Lung (tissue), 16 donors: ENCODE measurements around the gene VRK2. TPM values are rescaled to one million over a fixed set of nuclear protein-coding genes. Genes with fewer than 3 reads are reported as not detected.
A peak's percentile ranks its signal among the peaks of the same experiment; 100 is the strongest.

ENCODE experiments used
- ATAC-seq: fragments of 200-7000 bp; cut with Tn5 transposase; one replicate; pipeline ENCODE4 v1.9.1; 2020; ENCODE audit warnings: moderate number of reproducible peaks; ENCODE audit not compliant: insufficient read depth, low FRiP score
- DNase-seq, 3 donors: peaks; one replicate each; pipeline ENCODE4 v3.0.0-alpha.2; 2013 to 2017
- H3K27ac ChIP-seq, 2 donors: one replicate each; pipeline ENCODE4 v1.5.1; 2013; ENCODE audit warnings: mild to moderate bottlenecking in 2 of 2, moderate library complexity in 2 of 2, control low read depth in 1 of 2, inconsistent platforms in 1 of 2, low read depth in 1 of 2, low read length in 1 of 2
- H3K27me3 ChIP-seq, 3 donors: one replicate each; pipeline ENCODE4 v1.5.1; 2013; ENCODE audit warnings: low read length in 2 of 3; ENCODE audit not compliant: control insufficient read depth in 3 of 3, insufficient read depth in 3 of 3
- H3K36me3 ChIP-seq, 4 donors: one replicate each; pipeline ENCODE4 v1.5.1; 2013; ENCODE audit warnings: low read length in 4 of 4, mild to moderate bottlenecking in 1 of 4, moderate library complexity in 1 of 4; ENCODE audit not compliant: control insufficient read depth in 4 of 4, insufficient read depth in 4 of 4
- H3K4me1 ChIP-seq, 5 donors: one replicate each; pipeline ENCODE4 v1.5.1; 2013; ENCODE audit warnings: low read length in 5 of 5, mild to moderate bottlenecking in 2 of 5, moderate library complexity in 1 of 5; ENCODE audit not compliant: control insufficient read depth in 5 of 5, insufficient read depth in 5 of 5
- H3K4me3 ChIP-seq: one replicate; pipeline ENCODE4 v1.5.1; 2013; ENCODE audit warnings: mild to moderate bottlenecking, control low read depth, moderate library complexity
- H3K9ac ChIP-seq, 2 donors: one replicate each; pipeline ENCODE4 v1.5.1; 2013; ENCODE audit warnings: low read length in 2 of 2, control low read depth in 1 of 2; ENCODE audit not compliant: insufficient read depth in 1 of 2
- H3K9me3 ChIP-seq, 4 donors: one replicate each; pipeline ENCODE4 v1.5.1; 2013; ENCODE audit warnings: low read length in 3 of 4, mild to moderate bottlenecking in 1 of 4, moderate library complexity in 1 of 4; ENCODE audit not compliant: control insufficient read depth in 4 of 4, insufficient read depth in 3 of 4
- CTCF ChIP-seq: IDR thresholded peaks from 2 replicates; pipeline ENCODE4 v1.5.1; 2012; ENCODE audit warnings: mild to moderate bottlenecking; ENCODE audit errors: control extremely low read depth, extremely low read depth
- WGBS, 2 donors: extraction: QIAGEN DNeasy Blood & Tissue Kit; methylation state at CpG; one replicate each; pipeline ENCODE4 v1.1.7; 2013; 5-methylcytosine and 5-hydroxymethylcytosine counted together
- long read RNA-seq, 5 donors: transcript quantifications; one replicate each; lab custom pipeline, GENCODE V29; 2026
- polyA plus RNA-seq, 2 donors: library from polyadenylated mRNA; stranded (reverse); fragments of 200-250 nt; gene quantifications; one replicate each; pipeline ENCODE4 v1.2.1, GENCODE V29; 2013
- total RNA-seq, 2 donors: library from RNA; depleted of rRNA in 1 of 2; stranded (reverse); fragments of >200 nt in 1 of 2; gene quantifications; one replicate each; pipeline ENCODE4 v1.2.1, GENCODE V29; 2014 to 2021
- donor health status: control.
- donor health status: control.
- donor health status: Bipolar disorder and iron deficiency.
- donor health status: healthy.
- donor health status: DM: yes; HTN: yes; CAD: no.

The VRK2 gene
- total RNA-seq (10 to 100 TPM; 14.9 to 25.4 TPM), polyA plus RNA-seq (10 to 100 TPM; 11.2 to 14.5 TPM)
- long read RNA-seq, donor 1, partial matches to known transcripts, result 57 of 77 reads
- long read RNA-seq, donor 1, other reads (novel, unspliced or antisense), result 18 of 77 reads
- long read RNA-seq, donor 2, partial matches to known transcripts, result 13 of 13 reads
- long read RNA-seq, donor 2, other reads (novel, unspliced or antisense), result 0 of 13 reads
- long read RNA-seq, donor 3, result 0 reads
- long read RNA-seq, donor 4, partial matches to known transcripts, result 21 of 32 reads
- long read RNA-seq, donor 4, other reads (novel, unspliced or antisense), result 11 of 32 reads
- long read RNA-seq, donor 5, partial matches to known transcripts, result 56 of 79 reads
- long read RNA-seq, donor 5, other reads (novel, unspliced or antisense), result 19 of 79 reads

- ATAC-seq, result peak; percentile 98
- TF ChIP-seq CTCF, result no peak
- H3K4me3 ChIP-seq, result peak within 1 kb of the TSS; percentile 72
- DNase-seq, result peak; percentile 93 to 96 (median 94)
- H3K27me3 ChIP-seq, result no peaks in the 10 kb centered on the region
- H3K27ac ChIP-seq, result peak within 1 kb of the TSS; percentile 92 to 96
- peaks cover 0 to 2% (median 0%) of the 10 kb centered on the region in 4 donors for H3K36me3 ChIP-seq
- peak within 1 kb of the TSS; percentile 66 to 91 for H3K9ac ChIP-seq
- 0 to 1% methylated on average over 73 to 76 of the region's 76 CpGs for WGBS, 2 donors
- H3K4me1 ChIP-seq, result peaks cover 0 to 14% (median 6%) of the 10 kb centered on the region in 5 donors
- no peaks in the 10 kb centered on the region for H3K9me3 ChIP-seq
These were observed at the start of gene VRK2 for GRCh38 chr2:58046585-58047372. Gene VRK2, plus strand, starts transcription at chr2:58046806. Its CDS starts 2,026 bp downstream, at chr2:58048832.

- Histone ChIP-seq H3K4me1 (no peaks in the 10 kb centered on the region), H3K27me3 (no peaks in the 10 kb centered on the region), H3K4me3 (no peak overlapping the region), H3K27ac (no peak overlapping the region), H3K36me3 (no peaks in the 10 kb centered on the region), H3K9me3 (no peaks in the 10 kb centered on the region), H3K9ac (no peak overlapping the region)
- 90 to 98% methylated on average over 2 of the region's 2 CpGs for WGBS, 2 donors
- ATAC-seq (no peak), DNase-seq (no peak)
- TF ChIP-seq CTCF, result no peak
These were observed 40.2 kb upstream of the VRK2 start for GRCh38 chr2:58006256-58006951.

GRCh38 chr2:58006952-58007284 is 39.7 kb upstream of the VRK2 start:
- TF ChIP-seq CTCF, result no peak
- ATAC-seq (no peak), DNase-seq (no peak)
- Histone ChIP-seq H3K36me3 (no peaks in the 10 kb centered on the region), H3K4me3 (no peak overlapping the region), H3K9ac (no peak overlapping the region), H3K4me1 (no peaks in the 10 kb centered on the region), H3K27me3 (no peaks in the 10 kb centered on the region), H3K27ac (no peak overlapping the region), H3K9me3 (no peaks in the 10 kb centered on the region)
- 90 to 93% methylated on average over 1 of the region's 1 CpG for WGBS, 2 donors
